NCI-H524 treated with DMSO at 0.1 percent for 48 hours (cell line): ENCODE measurements around the gene LRP6.
"Not testable (repeated sequence)": the region's sequence is repeated elsewhere in the genome, so short reads cannot be mapped to it uniquely, and the experiment has no call there.

ENCODE experiments used
- DNase-seq: peaks from one replicate; lab custom pipeline; 2025; lab: John Stamatoyannopoulos, UW

LRP6 gene

DNA sequence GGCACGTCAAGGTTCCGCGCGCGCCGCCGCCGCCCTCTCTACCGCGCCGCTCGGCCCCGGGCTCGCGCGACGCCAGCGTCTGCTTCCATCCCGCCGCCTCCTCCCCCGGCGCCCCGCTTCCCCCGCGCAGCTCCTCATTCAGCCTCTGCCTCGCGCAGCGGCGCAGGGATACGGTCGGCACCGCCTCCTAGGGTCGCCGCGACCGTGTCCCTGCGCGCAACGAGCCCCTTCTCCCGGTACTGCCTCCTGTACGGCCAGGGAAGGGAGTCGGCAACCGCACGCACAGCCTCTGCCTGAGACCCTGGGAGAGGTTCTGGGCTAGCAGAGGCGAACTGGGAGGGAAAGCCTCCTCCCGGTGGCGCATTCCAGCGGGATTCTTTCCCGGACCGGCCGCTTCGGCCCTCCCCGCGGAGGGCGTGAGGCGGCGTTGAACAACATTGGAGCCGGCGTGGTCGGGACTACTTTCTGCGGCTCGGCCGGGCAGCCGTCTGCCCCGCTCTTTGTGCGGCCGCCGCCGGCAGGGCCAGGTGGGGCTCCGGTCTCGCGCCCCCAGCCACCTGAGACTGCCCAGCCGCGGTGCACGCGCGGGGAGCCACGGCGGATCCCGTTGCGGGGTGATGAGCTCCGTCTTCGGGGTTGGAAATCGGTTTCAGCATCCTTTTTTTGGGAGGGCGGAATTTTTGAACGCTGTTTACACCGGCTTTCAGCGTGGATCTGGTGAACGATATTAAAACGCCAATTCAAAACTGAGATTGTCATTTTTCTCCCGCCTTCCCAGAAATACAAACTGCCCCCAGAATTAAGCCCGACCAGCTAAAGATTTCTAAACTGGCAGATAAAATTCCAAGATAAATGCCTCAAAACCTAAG lies at the start of gene LRP6:
LRP6 (minus strand) TSS at position 172 of the 869 bp plus-strand sequence. CDS start 309 bp downstream, outside the sequence.
- peak; percentile 52 for DNase-seq

DNA sequence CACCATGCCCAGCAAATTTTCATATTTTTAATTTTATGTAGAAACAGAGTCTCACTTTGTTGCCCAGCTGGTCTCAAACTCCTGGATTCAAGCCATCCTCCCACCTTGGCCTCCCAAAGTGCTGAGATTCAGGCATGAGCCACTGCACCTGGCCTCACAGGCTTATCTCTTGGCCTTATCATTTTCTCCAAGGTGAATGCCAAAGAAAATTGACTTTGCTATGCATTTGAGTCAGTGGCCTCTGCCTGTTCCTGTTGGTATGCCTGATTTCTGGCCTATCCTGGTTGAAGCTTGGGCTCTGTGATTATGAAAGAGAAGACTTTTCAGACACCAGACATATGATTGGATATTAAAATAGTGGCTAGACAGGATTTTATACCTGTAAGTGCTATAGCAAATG lies 49.0 kb upstream of the LRP6 start:
- DNase-seq, result no peak

DNA sequence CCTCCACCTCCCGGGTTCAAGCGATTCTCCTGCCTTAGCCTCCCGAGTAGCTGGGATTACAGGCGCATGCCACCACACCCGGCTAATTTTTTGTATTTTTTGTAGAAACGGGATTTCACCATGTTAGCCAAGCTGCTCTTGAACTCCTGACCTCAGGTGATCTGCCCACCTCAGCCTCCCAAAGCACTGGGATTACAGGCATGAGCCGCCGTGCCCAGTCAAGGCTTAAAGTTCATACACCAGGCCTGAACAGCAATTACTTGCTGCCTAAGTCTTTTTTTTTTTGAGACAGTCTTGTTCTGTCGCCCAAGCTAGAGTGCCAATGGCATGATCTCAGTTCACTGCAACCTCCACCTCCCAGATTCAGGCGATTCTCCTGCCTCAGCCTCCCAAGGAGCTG lies 43.9 kb upstream of the LRP6 start:
- not testable (repeated sequence) for DNase-seq

DNA sequence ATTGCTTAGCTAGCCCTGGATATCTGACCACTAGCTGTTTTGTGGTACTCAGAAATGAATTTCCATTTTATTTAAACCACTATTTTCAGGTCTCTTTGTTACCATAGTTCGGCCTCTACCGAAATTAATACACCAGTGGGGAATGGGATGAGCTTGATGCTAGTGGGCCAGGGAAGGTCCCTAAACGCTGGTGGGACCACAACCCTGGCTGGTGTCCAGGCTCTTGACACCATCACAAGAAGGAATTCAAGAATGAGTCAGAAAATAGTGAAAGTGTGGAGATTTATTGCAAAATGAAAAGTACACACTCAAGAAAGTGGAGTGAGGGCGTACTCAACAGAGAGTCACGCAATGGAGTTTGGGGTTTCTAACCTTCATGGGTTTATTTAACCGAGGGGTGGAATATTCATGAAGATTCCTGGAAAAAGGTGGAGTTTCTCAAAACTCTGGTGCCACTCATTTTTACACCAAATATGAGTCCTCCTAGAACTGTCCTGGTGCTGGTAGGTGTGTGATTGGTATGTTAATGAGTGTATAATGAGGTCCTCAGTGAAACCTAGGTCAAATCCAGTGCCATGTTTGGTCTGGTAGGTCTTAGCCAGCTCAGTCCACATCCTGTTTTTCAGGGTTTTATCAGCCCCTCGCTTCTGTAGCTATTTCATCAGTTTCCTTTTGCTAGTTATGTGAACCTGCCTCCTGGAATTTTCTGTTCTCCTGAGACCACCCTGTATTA lies 38.9 kb upstream of the LRP6 start:
- no peak for DNase-seq

DNA sequence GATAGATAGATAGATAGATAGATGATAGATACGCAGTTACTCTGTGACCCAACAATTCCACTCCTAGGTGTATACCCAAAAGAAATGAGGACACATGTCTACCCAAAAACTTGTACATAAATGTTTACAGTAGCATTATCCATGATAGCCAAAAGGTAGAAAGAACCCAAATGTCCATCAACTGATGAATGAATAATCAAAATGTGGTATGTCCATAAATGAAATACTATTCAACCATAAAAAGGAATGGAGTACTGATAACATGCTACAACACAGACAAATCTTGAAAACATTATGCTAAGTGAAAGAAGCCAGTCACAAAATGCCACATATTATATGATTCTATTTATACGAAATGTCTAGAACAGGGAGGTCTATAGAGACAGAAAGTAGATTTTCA lies 36.1 kb upstream of the LRP6 start:
- DNase-seq, result no peak

DNA sequence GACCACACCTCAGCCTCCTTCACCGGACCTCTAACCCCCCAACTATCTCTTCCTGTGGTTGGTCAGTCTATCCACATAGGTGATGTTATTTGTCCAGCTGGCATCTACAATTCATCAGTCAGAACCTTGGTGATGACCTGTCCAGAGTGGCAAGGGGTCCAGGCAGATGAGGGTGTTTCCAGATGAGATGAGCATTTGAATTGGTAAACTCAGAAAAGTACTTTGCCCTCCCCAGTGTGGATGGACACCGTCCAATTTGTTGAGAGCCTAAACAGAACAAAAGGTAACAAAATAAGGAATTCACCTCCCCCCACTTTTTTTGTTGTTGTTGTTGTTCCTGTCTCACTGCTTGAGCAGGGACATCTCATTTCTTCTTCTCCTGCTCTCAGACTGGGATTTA lies 34.3 kb upstream of the LRP6 start:
- DNase-seq, result no peak

DNA sequence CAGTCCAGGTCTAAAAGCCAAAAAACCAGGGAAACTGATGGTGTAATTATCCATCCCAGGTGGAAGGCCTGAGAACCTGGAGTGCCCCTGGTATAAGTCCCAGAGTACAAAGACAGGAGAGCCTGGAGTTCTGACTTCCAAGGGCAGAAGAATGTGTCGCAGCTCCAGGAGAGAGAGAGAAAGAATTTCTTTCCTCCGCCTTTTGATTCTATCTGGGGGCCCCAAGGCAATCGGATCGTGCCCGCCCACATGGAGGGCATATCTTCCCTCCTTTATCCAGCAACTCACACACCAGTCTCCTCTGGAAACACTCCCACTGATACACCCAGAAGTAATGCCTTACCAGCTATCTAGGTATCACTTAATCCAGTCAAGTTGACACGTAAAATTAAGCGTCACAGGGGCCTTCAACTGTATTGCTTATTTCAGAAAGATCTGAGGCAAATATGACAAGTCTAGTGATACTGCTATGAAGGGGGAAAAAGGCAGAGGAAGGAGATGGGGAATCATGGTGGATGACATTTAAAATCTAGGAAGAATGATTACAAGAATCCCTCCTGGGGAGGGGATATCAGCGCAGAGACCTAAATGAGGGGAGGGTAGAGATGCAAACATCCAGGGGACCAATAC lies 30.5 kb upstream of the LRP6 start:
- DNase-seq, result no peak

DNA sequence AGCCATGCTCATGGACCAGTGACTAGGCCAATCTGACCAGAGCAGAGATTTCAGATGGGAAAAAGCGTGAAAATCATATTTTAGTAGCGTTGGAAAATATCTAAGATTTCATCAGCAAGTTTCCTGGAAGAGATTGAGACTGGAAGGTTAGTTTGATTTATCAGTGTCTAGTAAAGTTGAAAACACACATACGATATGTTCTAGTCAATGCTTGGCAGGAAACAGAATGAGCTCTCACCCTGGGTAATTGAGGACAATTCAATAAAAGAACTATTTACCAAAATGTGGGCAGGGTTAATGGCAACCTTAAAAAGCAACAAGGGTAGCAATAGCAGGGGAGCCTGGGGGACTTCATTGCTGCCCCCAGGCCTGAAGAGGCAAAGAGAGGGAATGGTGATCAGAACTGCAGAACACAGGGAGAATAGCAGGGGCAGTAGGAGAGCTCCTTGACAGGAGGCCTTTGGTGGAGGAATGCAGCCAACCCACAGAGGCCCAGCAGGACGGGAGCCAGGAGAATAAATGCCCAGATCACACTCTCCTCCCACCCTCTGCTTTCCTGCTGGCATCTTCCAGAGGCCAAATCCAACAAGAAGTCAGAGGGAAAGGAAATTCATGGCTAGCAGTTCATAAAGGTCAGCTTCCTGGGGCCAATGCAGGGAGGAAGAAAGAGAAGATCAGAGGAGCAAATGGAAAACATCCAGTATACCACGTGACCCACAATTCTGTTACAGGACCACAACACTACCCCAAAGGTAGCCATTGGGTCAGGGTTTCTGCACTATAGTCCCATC lies 27.6 kb upstream of the LRP6 start:
- no peak for DNase-seq

DNA sequence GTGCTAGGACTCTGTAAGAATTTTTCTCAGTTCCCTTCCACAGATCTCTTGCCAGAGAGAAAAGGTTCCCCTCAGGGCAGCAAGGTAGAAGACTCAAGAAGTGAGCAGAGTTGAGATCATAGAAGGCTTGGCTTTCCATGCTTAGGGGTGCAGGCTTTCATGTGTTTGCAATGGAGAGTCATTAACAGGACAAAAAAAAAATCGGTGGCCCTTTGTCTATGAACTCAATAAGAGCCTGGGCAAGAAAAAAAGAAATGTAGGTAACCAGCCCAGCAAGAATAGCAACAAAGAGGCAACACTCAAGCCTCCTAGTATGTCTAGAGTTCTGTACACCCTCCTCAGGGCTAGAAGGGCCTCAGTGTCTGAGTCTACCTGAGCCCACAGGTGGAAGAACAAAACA lies 23.4 kb upstream of the LRP6 start:
- DNase-seq, result no peak

DNA sequence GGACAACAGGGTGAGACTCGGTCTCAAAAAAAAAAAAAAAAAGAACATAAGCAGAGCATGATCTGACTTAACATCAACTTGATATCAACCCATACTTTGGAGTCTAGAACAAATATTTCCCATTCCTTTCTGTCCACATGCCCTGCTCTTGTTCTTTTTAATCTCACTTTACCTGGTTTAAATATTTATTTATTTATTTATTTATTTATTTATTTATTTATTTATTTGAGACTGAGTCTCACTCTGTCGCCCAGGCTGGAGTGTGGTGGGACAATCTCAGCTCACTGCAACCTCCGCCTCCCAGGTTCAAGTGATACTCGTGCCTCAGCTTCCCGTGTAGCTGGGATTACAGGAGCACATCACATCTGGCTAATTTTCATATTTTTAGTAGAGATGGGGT lies 19.6 kb upstream of the LRP6 start:
- DNase-seq, result no peak

DNA sequence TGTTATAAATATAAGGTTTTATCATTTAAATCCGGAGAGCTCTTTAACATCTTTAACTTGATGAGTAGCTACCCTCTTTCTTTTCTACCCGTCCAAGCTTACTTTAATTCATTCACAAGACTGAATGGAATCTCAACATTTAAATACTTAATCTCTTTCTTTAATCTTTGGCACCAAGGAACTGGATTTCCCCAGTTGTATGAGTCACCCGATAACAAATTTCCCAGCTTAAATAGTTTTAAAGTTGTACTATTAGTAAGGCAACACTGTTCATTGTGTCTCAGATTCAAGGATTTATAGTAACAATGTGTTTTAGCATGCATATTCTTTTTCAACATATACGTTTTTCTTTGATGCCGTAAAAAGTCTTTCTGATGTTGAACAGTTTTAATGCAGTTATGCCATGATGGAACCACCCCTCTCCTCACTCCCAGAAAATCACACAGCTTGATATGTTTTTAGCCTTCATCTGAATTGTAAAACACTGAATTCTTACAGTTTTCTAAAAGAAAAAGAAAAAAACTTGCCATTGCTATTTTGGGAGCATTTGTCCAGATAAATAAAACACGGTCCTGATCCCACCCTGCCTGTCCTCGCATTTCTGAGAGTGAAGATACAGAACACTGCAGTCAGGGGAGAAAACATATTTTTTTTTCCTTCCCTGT lies 16.0 kb upstream of the LRP6 start:
- DNase-seq, result no peak

DNA sequence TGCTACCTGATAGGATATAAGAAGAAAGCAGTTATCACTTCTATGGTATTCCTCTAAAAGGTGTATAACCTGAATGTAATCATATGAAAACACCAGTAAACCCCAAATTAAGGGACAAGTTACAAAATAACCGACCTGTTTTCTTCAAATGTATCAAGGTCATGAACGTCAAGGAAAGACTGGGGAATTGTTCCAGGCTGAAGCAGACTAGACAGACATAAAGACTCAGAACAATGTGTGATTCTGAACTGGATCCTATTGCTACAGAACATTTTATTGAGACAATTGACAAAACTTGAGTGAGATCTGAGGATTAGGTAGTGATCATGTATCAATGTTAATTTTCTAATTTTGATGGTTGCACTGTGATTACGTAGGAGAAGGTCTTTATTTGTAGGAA lies 15.4 kb upstream of the LRP6 start:
- DNase-seq, result no peak

DNA sequence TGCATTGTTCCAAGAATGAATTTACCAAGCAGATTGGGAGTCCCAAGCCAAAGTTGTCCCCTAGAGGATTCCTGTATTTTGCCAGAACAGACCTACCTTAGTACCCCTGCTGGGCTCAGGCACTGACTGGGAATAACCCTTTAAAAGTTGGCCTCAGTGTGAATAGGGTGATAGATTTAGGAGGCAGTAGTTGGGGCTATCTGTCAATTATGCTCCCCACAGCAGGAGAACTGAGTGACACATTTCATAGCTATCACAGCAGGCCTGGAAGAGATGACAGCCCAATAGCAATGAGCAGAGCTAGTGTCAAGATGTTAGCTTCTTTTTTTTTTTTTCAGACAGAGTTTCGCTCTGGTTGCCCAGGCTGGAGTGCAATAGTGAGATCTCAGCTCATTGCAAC lies 14.3 kb upstream of the LRP6 start:
- DNase-seq, result no peak

DNA sequence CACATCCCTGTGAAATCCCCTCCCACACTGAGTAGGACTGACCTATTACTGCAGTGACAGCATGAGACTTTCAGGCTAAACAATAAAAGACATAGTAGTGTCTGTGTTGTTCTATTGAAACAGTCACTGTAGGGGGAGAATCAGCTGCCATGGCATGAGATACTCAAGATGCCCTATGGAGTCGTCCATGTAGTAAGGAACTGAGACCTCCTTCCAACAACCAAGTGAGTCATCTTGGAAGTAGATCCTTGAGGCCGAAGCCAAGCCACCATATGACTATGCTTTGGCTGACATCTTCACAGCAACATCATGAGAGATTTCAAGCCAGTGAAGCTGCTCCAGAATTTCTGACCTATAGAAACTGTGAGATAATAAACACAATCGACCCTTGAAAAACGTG lies 12.1 kb upstream of the LRP6 start:
- no peak for DNase-seq

DNA sequence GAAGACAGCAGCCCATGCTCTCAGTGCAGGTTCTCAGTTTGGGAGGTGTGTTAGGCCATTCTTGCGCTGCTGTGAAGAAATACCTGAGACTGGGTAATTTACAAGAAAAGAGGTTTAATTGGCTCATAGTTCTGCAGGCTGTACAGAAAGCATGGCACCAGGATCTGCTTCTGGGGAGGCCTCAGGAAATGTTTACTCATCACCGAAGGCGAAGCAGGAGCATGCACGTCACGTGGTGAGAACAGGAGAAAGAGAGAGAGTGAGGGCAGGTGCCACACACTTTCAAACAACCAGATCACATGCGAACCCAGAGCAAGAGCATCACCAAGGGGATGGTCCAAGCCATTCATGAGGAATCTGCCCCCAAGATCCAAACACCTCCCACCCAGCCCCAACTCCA lies 9.0 kb upstream of the LRP6 start:
- DNase-seq, result no peak

DNA sequence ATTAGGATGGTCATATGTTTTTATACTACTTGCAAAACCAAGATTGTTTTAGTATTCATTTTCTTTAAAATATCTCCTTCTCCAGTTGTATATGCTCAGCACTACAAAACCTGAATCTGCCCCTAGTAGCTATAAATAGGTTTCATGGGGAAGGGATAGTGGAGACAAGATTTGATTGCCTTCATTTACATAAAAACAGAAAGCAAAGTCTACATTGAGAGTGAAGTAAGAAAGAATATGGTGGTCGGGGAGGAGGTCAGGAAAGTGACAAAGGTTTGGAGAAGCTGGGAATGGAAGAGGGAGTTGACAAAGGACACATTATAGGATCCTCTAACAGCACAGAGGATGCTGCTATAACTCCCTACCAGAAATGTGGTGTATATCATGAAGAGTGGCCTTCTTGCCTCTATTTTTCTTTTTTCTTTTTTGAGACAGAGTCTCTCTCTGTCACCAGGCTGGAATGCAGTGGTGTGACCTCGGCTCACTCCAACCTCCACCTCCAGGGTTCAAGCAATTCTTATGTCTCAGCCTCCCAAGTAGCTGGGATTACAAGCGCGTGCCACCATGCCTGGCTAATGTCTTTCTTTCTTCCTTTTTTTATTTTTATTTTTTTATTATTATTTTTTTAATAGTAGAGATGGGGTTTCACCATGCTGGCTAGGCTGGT lies 6.6 kb upstream of the LRP6 start:
- no peak for DNase-seq

DNA sequence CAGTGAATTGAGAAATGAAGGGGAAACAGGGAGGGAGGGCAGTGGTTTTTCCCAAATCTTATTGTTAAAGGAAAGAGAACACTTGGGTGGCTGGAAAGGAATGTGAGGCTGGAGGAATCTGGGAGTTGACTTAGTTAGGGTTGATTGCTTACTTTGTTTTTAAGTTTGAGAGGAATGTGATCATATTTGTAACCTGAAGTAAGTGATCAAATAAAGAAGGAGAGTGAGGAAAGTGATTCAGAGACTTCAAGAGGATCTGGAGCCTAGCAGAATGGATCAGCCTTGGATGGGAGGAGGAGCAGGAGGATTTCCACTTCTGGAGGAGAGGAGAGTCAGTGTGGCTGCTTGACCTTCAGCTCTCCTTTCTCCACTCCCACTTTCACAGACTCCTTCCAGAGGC lies 6.0 kb upstream of the LRP6 start:
- no peak for DNase-seq

DNA sequence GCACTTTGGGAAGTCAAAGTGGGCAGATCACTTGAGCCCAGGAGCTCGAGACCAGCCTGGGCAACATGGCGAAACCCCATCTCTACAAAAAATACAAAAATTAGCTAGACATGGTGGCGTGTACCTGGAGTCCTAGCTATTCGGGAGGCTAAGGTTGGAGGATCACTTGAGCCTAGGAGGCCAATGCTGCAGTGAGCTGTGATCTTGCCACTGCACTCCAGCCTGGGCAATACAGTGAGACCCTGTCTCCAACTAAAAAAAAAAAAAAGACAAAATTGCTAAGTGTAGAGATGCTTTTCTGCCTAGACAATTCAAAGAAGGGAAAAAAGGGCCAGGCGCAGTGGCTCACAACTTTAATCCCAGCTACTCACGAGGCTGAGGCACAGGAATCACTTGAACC lies 3.4 kb upstream of the LRP6 start:
- DNase-seq, result no peak

DNA sequence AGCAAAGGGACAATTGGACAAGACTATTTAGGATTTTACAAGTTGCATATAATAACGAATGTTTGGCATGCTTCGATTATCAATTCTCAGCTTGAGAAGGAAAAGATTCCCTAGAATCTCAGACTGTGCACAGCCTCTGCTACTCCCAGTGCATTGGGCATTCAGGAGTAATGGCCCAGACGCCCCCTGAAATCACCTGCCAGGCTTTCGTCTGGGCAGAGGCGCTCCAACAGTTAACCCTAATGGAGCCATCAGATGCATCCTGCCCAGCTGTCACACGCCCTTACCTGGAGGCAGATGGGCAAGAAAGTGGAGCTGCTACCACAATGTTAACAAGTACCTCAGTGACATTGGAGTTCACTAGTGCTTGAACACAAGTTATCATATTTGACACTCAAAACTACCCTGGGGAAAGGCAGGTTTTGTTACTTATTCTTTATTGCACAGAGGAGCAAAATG lies 927 bp upstream of the LRP6 start:
- DNase-seq, result peak; percentile 35

DNA sequence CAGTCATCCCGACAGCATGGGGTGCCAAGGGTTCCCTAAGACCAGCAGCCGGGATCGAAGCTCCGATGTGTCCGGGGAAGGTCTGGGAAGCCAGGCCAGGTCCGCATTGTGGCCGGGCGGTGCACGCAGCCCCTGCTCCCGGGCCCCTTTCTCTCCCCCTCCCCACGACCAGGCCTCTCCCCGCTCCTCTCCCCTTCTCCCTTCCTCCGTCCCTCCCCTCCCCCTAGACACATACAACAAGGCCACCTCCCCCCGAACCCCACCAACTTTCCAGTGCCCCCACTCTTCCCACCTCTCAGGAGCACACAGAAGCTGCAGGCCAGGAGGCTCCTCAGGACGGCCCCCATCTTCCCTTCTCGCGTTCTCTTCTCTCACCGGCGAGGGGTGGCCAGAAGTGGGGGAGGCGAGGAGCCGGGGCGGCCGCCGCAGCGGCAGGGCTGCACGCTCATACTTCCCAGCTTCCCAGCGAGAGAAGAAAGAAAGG lies 413 bp downstream of the LRP6 start:
- no peak for DNase-seq
